ENCODE results near the gene SELENOO.

- TF ChIP-seq CTCF (IDR thresholded peaks at IDR 0.05; ENCODE audit: low read depth, low read length, poor library complexity, severe bottlenecking): no peak
- TF ChIP-seq EZH2phosphoT487 (IDR thresholded peaks at IDR 0.05; ENCODE audit: borderline replicate concordance, low read length): no peak
Observed at GRCh38 chr22:50169774-50170341, 31.0 kb upstream of the SELENOO start.
